Inferior parietal cortex (tissue), 1 donor: ENCODE measurements around the gene PCYT1A.
"Not testable (repeated sequence)": the region's sequence is repeated elsewhere in the genome, so short reads cannot be mapped to it uniquely, and the experiment has no call there.

Experiments used
- DNase-seq: peaks from one replicate; pipeline ENCODE4 v3.0.0-alpha.2; 2016; ENCODE audit errors: extremely low spot score

The PCYT1A gene

GRCh38 chr3:196287440-196288140 is at the start of gene PCYT1A:
TSS of gene PCYT1A (minus strand) at chr3:196287726. CDS start at chr3:196270531, 17,195 bp downstream.
- peak; percentile 92 for DNase-seq

- no peak for DNase-seq
Measured at GRCh38 chr3:196336319-196337145, 49.0 kb upstream of the PCYT1A start.

- no peak for DNase-seq
Measured at GRCh38 chr3:196335503-196335948, 48.0 kb upstream of the PCYT1A start.

- no peak for DNase-seq
Measured at GRCh38 chr3:196334982-196335381, 47.5 kb upstream of the PCYT1A start.

- DNase-seq, result no peak
Measured at GRCh38 chr3:196332168-196332567, 44.6 kb upstream of the PCYT1A start.

GRCh38 chr3:196327405-196327804 is 39.9 kb upstream of the PCYT1A start:
- DNase-seq, result no peak

GRCh38 chr3:196326936-196327335 is 39.4 kb upstream of the PCYT1A start:
- no peak for DNase-seq

GRCh38 chr3:196323691-196324090 is 36.2 kb upstream of the PCYT1A start:
- no peak for DNase-seq

GRCh38 chr3:196323016-196323415 is 35.5 kb upstream of the PCYT1A start:
- no peak for DNase-seq

GRCh38 chr3:196321162-196321561 is 33.6 kb upstream of the PCYT1A start:
- no peak for DNase-seq

- no peak for DNase-seq
Measured at GRCh38 chr3:196320137-196320536, 32.6 kb upstream of the PCYT1A start.

- peak; percentile 85 for DNase-seq
Measured at GRCh38 chr3:196317687-196318467, 30.4 kb upstream of the PCYT1A start, which contains the start of gene DYNLT2B. TSS of gene DYNLT2B (minus strand) at chr3:196318240. CDS start at chr3:196318152, 88 bp downstream.

- not testable (repeated sequence) for DNase-seq
Measured at GRCh38 chr3:196316799-196317686, 29.5 kb upstream of the PCYT1A start.

GRCh38 chr3:196315821-196316220 is 28.3 kb upstream of the PCYT1A start:
- no peak for DNase-seq

- no peak for DNase-seq
Measured at GRCh38 chr3:196314597-196314996, 27.1 kb upstream of the PCYT1A start.

- DNase-seq, result not testable (repeated sequence)
Measured at GRCh38 chr3:196314086-196314485, 26.6 kb upstream of the PCYT1A start.

GRCh38 chr3:196302960-196303359 is 15.4 kb upstream of the PCYT1A start:
- DNase-seq, result not testable (repeated sequence)

GRCh38 chr3:196302551-196302950 is 15.0 kb upstream of the PCYT1A start:
- DNase-seq, result not testable (repeated sequence)

- no peak for DNase-seq
Measured at GRCh38 chr3:196298521-196298920, 11.0 kb upstream of the PCYT1A start.

GRCh38 chr3:196292286-196292923 is 4.9 kb upstream of the PCYT1A start:
- DNase-seq, result no peak

- DNase-seq, result no peak
Measured at GRCh38 chr3:196288141-196288460, 575 bp upstream of the PCYT1A start.
